Measurements from ENCODE around the gene GATD1.

DNA sequence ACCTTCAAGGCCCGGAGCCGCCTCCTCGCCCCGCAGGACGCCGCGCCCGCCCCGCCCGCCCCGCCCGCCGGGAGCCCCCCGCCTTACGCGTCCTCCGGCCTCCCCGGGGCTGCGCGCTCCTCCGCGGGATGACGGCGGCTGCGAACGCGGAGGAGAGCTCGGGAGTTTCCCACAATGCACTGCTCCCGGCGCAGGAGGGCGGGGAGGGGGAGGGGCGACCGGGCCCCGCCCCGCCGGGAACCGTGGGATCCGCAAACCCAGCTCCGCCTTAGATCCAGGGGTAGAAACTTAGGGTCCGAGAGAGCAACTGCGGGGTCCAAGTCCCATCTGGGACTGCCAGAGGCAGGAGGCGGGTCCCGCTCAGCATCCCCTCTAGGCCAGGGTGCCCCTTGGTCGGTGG lies 12.7 kb upstream of the GATD1 start, which contains the start of gene CEND1:
- TF ChIP-seq, protein P1, sequence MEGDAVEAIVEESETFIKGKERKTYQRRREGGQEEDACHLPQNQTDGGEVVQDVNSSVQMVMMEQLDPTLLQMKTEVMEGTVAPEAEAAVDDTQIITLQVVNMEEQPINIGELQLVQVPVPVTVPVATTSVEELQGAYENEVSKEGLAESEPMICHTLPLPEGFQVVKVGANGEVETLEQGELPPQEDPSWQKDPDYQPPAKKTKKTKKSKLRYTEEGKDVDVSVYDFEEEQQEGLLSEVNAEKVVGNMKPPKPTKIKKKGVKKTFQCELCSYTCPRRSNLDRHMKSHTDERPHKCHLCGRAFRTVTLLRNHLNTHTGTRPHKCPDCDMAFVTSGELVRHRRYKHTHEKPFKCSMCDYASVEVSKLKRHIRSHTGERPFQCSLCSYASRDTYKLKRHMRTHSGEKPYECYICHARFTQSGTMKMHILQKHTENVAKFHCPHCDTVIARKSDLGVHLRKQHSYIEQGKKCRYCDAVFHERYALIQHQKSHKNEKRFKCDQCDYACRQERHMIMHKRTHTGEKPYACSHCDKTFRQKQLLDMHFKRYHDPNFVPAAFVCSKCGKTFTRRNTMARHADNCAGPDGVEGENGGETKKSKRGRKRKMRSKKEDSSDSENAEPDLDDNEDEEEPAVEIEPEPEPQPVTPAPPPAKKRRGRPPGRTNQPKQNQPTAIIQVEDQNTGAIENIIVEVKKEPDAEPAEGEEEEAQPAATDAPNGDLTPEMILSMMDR (IDR thresholded peaks at IDR 0.05), result no peak
- no peak for TF ChIP-seq EP300 (IDR thresholded peaks at IDR 0.05)
- no peak for TF ChIP-seq POLR2A (IDR thresholded peaks at IDR 0.05)

Data from tibial nerve (tissue), 4 donors.